Measurements from ENCODE around the gene RNF4.
"Not testable (repeated sequence)": the region's sequence is repeated elsewhere in the genome, so short reads cannot be mapped to it uniquely, and the experiment has no call there.

The RNF4 gene, protein sequence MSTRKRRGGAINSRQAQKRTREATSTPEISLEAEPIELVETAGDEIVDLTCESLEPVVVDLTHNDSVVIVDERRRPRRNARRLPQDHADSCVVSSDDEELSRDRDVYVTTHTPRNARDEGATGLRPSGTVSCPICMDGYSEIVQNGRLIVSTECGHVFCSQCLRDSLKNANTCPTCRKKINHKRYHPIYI

GRCh38 chr4:2468456-2469191 lies at the start of gene RNF4:
Gene RNF4, plus strand, starts transcription at chr4:2469106. Its CDS starts 21,388 bp downstream, at chr4:2490494.
- peak; percentile 90 for DNase-seq

DNA sequence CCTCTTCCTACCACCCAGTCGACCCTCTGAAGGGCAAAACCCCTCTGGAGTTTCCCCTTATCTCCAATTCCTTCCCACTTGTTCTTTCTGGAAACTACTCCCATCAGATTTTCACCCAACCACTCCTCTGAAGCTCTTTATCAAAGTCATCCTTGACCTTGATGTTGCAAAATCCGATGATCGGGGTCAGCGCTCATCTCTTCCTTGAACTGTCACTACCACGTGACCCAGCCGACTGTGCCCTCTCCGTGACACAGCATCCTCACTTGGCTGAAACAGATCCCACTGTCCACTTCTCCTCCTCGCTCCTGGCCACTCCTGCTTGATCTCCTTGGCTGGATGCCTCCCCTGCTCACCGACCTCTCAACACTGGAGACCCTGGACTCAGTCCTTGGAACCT lies 49.1 kb upstream of the RNF4 start:
- DNase-seq: no peak

- DNase-seq: no peak
Observed at GRCh38 chr4:2421928-2422327, 47.0 kb upstream of the RNF4 start.

GRCh38 chr4:2423066-2423465 lies 45.8 kb upstream of the RNF4 start:
- DNase-seq: no peak

DNA sequence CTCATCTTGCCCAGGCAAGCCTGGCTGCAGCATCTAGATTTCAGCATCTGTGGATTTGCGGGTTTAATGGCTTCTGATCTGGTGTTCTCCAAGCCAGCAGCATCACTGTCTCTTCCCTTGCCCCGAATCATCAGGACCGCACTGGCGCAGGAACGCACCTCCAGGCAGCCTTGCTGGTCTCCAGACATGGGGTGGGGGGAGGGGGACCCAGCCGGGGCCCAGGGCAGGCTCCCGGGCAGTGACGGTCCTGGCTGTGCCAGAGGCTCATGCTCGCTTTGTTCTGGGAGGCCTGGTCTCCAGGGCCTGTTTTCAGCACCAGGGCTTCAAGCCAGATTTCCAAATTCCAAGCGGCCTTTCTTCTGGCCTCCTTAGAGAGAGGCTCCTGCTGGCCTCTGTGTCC lies 45.2 kb upstream of the RNF4 start:
- no peak for DNase-seq

DNA sequence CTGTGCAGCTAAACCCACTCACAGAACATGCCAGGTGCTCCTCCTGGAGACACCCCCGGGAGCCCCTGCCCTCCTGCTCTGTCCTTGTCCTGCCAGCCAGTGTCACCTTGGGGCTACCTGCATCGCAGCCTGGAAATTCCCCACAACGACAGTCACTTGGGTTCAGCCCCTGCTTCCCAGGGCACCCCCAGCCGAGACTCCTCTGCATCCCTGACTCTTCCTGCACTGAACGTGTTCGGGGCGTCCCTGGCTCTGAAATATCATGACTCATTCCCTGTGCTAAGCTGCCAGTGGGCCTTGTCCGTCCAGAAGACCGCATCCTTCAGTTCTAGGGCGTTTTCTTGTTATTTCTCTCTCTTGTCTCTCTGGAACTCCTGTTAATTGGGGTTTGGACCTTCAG lies 44.3 kb upstream of the RNF4 start:
- no peak for DNase-seq

- no peak for DNase-seq
Observed at GRCh38 chr4:2425386-2426068, 43.4 kb upstream of the RNF4 start.

- DNase-seq: no peak
Observed at GRCh38 chr4:2426069-2426397, 42.9 kb upstream of the RNF4 start.

DNA sequence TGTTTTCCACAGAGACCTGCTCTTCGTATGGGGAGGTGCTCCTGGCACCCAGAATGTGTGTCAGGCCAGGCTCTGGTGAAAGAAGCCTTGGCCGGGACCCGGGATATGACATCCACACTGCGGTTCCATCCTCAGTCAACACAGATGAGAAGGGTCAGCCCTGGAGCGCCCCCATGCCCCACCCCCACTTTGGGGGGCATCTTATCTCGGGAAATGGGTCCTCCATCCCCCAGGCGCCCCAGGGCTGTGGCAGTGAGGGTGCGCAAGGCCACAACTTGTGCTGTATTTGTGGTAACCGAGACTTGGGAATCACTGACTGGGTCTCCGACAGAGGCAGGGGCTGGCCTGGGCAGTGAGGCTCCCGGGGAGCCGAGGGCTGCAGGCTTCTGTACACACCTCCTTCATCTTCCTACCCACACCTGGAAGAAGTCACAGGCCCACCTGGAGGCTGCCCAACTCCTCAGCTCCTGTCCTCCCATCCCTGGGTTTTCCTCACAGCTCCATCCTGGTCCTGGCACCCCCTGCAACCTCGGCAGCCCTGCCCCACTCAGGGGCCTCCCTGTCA lies 42.1 kb upstream of the RNF4 start:
- no peak for DNase-seq

- DNase-seq: no peak
Observed at GRCh38 chr4:2427383-2428334, 41.2 kb upstream of the RNF4 start.

DNA sequence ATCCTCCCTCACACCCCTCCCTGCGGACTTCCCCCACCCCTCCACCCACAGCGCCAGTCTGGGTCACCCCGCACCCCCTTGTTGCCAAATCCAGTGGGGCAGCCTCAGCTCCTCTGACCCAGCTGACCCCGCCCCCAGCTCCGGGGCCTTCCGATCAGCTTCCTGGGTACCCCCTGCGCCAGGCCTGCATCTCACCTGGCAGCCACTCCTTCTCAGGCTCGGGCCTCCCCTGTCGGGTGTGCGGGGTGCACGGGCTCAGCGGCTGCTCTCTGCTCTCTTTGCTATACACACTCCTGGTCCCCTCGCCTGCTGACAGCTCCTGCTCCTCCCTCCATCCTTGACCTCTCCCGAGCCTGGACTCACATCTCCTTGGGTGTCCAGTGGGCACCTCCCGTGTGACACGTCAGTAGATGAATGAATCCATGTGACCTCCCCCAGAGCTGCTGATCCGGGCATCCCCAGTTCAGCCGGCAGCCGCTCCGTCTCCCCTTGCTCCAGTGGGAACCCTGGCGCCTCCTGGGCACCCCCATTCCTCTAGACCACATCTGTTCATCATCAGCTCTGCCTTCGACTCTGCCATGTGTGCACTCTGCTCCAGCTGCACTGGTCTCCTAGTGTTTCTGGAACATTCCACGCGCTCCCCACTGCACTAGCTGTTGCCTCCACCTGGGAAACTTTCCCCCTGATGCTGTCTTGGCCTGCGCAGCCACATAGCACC lies 40.3 kb upstream of the RNF4 start:
- DNase-seq: no peak

DNA sequence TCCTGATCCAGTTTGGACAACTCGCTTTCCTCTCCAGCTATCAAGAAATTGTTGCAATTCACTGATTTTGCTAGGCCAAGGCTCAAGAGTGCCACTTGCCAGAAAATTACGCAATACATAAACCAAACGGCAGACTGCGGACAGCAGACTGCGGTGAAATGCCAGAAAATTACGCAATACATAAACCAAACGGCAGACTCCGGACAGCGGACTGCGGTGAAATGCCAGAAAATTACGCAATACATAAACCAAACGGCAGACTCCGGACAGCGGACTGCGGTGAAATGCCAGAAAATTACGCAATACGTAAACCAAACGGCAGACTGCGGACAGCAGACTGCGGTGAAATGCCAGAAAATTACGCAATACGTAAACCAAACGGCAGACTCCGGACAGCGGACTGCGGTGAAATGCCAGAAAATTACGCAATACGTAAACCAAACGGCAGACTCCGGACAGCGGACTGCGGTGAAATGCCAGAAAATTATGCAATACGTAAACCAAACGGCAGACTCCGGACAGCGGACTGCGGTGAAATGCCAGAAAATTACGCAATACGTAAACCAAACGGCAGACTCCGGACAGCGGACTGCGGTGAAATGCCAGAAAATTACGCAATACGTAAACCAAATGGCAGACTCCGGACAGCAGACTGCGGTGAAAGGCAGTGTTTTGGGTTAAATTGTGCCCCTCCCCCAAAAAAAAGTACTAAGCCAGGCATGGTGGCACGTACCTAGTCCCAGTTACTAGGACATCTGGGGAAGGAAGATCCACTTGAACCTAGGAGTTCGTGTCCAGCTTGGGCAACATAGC lies 38.8 kb upstream of the RNF4 start:
- not testable (repeated sequence) for DNase-seq

DNA sequence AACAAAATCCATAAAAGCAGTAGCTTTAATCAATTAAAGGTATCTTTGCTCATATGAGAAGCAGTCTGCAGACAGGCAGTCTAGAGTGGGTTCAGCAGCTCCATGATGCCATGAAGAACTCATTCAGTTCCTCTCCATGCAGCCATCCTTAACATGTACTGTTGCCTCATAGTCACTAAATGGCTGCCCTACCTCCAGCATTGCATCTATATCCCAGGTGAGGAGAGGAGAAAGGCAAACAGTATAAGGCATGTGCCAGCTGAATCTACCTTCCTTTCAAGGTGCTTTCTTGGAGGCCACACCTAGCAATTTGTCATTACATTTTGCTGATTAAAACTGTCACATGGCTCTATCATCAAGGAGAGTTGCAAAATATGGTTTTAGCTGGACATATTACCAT lies 36.9 kb upstream of the RNF4 start:
- no peak for DNase-seq

DNA sequence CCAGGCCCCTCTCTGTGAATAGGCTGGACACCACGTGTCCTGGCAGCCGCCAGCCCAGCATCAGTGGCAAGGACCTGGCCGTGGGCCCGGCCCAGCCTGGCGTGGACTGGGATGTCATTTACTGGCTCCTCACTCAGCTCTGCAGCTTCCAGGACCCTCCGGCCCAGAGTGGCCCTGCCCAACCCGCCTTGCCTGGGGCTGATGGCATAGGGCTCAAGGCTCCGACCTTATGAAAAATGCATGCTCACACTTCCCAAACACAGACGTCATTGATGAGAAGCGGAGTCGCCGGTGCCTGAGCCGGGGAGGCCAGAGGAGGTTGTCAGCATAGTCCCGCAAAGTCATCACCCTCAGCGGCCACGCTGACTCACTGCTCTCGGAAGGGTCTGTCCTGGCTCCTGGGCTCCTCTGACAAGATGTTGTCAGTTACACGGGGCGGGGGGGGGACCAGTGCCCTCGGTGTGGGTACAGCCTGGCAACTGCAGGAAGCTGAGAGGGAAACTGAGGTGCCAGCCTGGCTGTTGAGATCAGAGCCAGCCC lies 35.8 kb upstream of the RNF4 start:
- DNase-seq: no peak

- no peak for DNase-seq
Observed at GRCh38 chr4:2433609-2434350, 35.1 kb upstream of the RNF4 start.

DNA sequence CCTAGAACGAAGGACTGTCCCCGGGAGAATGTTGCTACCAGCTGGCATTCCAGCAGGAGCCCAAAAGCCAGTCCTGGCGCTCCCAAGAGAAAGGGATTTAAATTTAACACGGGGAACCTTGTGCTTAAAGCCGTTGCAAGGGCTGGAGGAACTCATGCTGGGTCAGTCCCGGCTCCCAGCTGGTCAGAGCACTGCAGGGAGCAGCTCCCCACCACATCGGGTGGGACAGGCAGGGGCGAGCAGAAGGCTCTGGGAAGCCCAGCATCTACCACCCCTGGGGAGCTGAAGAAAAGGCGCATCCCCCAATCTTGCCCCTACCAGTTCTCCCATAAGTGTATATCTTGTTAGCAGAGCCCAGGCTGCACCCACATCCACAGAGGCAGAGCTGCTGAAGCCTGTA lies 34.5 kb upstream of the RNF4 start:
- no peak for DNase-seq

DNA sequence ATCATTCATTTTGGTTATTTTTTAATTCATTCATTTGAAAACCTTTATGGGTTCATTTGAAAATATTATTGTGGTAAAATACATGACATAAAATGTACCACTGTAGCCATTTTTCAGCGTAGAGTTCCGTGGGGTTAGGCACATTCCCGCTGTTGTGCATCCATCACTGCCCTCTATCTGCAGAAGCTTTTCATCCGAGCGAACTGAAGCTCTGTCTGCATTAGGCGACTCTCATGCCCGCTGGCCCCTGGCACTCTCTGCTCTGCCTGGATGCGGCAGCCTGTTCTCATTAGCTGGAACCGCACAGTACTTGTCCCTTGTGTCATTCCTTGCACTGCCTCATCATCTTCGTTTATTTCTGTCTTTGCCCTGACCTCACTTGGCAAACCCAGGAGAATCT lies 32.6 kb upstream of the RNF4 start:
- no peak for DNase-seq

DNA sequence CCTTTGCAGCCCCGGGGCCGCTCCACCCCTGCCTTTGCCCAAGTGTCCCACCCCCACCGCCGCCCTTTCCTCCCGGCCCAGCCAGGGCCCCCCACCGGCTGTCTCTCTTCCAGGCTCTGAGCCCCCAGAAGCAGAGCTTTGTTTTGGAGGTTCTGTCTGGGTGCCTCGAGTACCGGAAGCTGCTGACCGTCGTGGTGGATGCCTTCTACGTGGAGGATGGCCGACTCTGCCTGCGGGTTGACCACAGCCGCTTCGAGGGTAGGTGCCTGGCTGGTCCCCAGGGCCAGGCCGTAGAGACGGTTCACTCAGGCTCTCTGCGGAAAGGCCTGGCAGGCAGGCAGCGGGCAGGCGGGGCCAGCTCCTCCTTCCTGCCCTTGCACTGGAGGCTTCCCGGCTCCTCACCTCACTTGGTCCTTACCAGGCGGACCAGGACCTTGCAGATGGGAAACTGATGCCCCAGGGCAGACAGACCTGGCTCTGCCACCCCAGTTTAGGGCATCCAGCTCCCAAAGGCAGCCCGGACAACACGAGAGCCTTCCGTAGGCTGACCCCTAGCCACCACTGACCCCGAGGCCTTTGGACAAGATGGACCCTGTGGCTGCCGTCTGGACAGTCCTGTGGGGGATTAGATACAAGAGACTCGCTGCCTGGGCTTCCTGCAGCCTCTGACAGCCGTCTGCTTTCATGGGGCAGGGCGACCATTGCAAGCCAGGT lies 32.0 kb upstream of the RNF4 start:
- no peak for DNase-seq

GRCh38 chr4:2437475-2438215 lies 31.3 kb upstream of the RNF4 start:
- DNase-seq: no peak
